ENCODE measurements around the gene GBA2. TPM values are rescaled to one million over a fixed set of nuclear protein-coding genes. Genes with fewer than 3 reads are reported as not detected.

Gene GBA2
- polyA plus RNA-seq, 4 donors = 63.4 to 176 (median 136) TPM

DNA sequence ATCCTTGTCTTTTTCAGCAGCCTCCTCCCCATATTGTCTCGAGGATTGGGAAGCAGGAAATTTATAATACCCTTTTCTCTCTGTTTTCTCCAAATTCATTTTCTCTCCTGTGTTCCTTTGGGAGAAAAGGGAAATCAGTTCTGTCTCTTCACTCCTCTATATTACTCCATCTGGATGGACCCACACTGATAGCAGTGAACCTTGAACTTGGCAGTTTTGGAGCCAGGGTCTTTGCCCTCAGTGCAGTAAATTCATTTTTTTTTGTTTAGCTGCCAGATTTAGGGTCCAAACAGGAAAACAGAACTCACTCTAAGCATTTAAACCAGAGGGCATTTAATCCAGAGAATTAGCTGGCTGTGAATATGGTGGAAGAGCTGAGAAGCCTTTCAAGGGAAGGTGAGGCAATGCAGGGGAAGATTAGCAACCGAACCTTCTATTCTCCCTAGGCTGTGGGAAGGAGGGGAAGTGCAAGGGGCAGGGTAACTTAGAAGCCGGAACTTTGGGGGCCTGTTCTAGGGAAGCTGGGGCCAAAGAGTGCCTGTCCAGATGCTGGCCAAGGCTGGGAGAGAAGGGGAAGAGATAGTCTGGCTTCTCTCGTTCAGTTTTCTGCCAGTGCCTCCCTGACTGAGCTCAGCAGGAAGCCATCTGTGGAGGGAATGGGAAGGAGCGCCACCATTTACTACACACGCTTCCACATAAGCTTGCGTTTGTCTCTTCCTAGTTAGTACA lies 26.0 kb upstream of the GBA2 start:
- no peaks in the 10 kb centered on the region for H3K9me3 ChIP-seq (ENCODE audit: control insufficient read depth in 2 of 2, insufficient read depth in 1 of 2, low read depth in 1 of 2, low read length in 1 of 2)
- H3K36me3 ChIP-seq (ENCODE audit: control insufficient read depth in 3 of 3, insufficient read depth in 2 of 3, low read depth in 1 of 3, low read length in 3 of 3) = peaks cover 0 to 9% (median 2%) of the 10 kb centered on the region in 3 donors
- H3K4me3 ChIP-seq (ENCODE audit: low read depth in 1 of 3, low read length in 3 of 3) = no peak overlapping the region
- H3K27ac ChIP-seq (ENCODE audit: low read depth in 1 of 3, low read length in 2 of 3) = peak overlapping the region in 1 of 3 donors; percentile 57
- 57 to 74% (median 72%) methylated on average over 7 of the region's 7 CpGs for WGBS, 3 donors
- DNase-seq (peak in 1 of 2 donors; percentile 42), FAIRE-seq (no peak)
- peaks cover 2 to 29% (median 8%) of the 10 kb centered on the region in 3 donors for H3K4me1 ChIP-seq (ENCODE audit: control insufficient read depth in 3 of 3, insufficient read depth in 2 of 3, low read depth in 1 of 3, low read length in 2 of 3)
- H3K27me3 ChIP-seq (ENCODE audit: control insufficient read depth in 3 of 3, insufficient read depth in 3 of 3, low read length in 3 of 3) = no peaks in the 10 kb centered on the region

DNA sequence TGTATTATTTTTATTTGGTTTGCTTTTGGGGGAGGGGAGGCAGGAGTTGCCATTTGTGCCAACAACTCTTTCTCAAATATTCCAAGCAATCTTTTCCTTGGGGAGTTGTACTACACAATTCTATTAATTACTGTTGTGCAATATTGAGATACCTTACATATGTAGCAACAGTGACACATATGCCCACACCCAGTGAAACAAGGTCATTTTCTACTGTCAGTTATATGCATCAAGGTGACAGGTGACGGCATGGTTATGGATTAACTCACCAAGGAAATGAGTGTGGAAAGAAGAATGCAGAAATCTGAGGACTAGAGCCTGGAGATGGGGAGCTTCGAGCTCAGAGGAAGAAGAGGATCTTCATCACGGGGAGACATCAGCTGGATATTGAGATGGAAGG lies 22.9 kb upstream of the GBA2 start:
- Histone ChIP-seq H3K4me3 (ENCODE audit: low read depth in 1 of 3, low read length in 3 of 3) (no peak overlapping the region), H3K36me3 (ENCODE audit: control insufficient read depth in 3 of 3, insufficient read depth in 2 of 3, low read depth in 1 of 3, low read length in 3 of 3) (peaks cover 0 to 9% (median 0%) of the 10 kb centered on the region in 3 donors), H3K27me3 (ENCODE audit: control insufficient read depth in 3 of 3, insufficient read depth in 3 of 3, low read length in 3 of 3) (no peaks in the 10 kb centered on the region), H3K27ac (ENCODE audit: low read depth in 1 of 3, low read length in 2 of 3) (peak overlapping the region; percentile 54 to 78 (median 69)), H3K4me1 (ENCODE audit: control insufficient read depth in 3 of 3, insufficient read depth in 2 of 3, low read depth in 1 of 3, low read length in 2 of 3) (peaks cover 2 to 29% (median 8%) of the 10 kb centered on the region in 3 donors), H3K9me3 (ENCODE audit: control insufficient read depth in 2 of 2, insufficient read depth in 1 of 2, low read depth in 1 of 2, low read length in 1 of 2) (no peaks in the 10 kb centered on the region)
- FAIRE-seq = no peak
- 19 to 56% (median 38%) methylated on average over 3 of the region's 3 CpGs for WGBS, 3 donors
- DNase-seq = peak; percentile 88 to 95

DNA sequence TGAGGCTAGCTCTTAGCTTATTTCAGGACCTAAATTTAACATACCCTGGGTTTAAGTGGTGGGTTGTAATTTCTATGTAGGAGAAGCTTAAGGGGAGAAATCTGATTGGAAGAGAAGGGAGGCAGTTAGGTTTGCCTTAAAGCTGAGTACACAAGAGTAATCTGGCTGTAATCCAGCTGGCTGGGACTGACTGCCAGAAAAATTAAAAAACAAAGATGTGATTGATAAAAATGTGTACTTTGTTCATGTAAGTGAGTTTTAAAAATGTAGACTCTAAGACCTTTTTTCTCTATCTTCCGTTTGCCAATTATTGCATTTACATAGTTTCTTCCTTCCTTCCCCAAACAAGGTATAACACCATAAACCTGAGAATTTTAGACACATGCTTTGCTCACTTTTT lies 22.5 kb upstream of the GBA2 start:
- FAIRE-seq = no peak
- H3K4me1 ChIP-seq (ENCODE audit: control insufficient read depth in 3 of 3, insufficient read depth in 2 of 3, low read depth in 1 of 3, low read length in 2 of 3) = peaks cover 2 to 29% (median 8%) of the 10 kb centered on the region in 3 donors
- WGBS, 3 donors = 3 to 43% (median 32%) methylated on average over 1 of the region's 1 CpG
- H3K27ac ChIP-seq (ENCODE audit: low read depth in 1 of 3, low read length in 2 of 3) = peak overlapping the region; percentile 45 to 78 (median 62)
- no peaks in the 10 kb centered on the region for H3K9me3 ChIP-seq (ENCODE audit: control insufficient read depth in 2 of 2, insufficient read depth in 1 of 2, low read depth in 1 of 2, low read length in 1 of 2)
- DNase-seq = peak; percentile 56 to 70
- peaks cover 0 to 9% (median 0%) of the 10 kb centered on the region in 3 donors for H3K36me3 ChIP-seq (ENCODE audit: control insufficient read depth in 3 of 3, insufficient read depth in 2 of 3, low read depth in 1 of 3, low read length in 3 of 3)
- no peaks in the 10 kb centered on the region for H3K27me3 ChIP-seq (ENCODE audit: control insufficient read depth in 3 of 3, insufficient read depth in 3 of 3, low read length in 3 of 3)
- H3K4me3 ChIP-seq (ENCODE audit: low read depth in 1 of 3, low read length in 3 of 3) = no peak overlapping the region

- no peaks in the 10 kb centered on the region for H3K27me3 ChIP-seq (ENCODE audit: control insufficient read depth in 3 of 3, insufficient read depth in 3 of 3, low read length in 3 of 3)
- H3K36me3 ChIP-seq (ENCODE audit: control insufficient read depth in 3 of 3, insufficient read depth in 2 of 3, low read depth in 1 of 3, low read length in 3 of 3) = peaks cover 0 to 9% (median 0%) of the 10 kb centered on the region in 3 donors
- peak overlapping the region; percentile 43 to 78 (median 62) for H3K27ac ChIP-seq (ENCODE audit: low read depth in 1 of 3, low read length in 2 of 3)
- 13 to 27% (median 20%) methylated on average over 4 of the region's 4 CpGs for WGBS, 3 donors
- no peaks in the 10 kb centered on the region for H3K9me3 ChIP-seq (ENCODE audit: control insufficient read depth in 2 of 2, insufficient read depth in 1 of 2, low read depth in 1 of 2, low read length in 1 of 2)
- H3K4me3 ChIP-seq (ENCODE audit: low read depth in 1 of 3, low read length in 3 of 3) = no peak overlapping the region
- peaks cover 2 to 29% (median 8%) of the 10 kb centered on the region in 3 donors for H3K4me1 ChIP-seq (ENCODE audit: control insufficient read depth in 3 of 3, insufficient read depth in 2 of 3, low read depth in 1 of 3, low read length in 2 of 3)
- FAIRE-seq = no peak
- peak; percentile 7 to 30 for DNase-seq
These were observed 22.0 kb upstream of the GBA2 start for GRCh38 chr9:35771075-35771433.

- Histone ChIP-seq H3K9me3 (ENCODE audit: control insufficient read depth in 2 of 2, insufficient read depth in 1 of 2, low read depth in 1 of 2, low read length in 1 of 2) (no peaks in the 10 kb centered on the region), H3K4me3 (ENCODE audit: low read depth in 1 of 3, low read length in 3 of 3) (no peak overlapping the region), H3K36me3 (ENCODE audit: control insufficient read depth in 3 of 3, insufficient read depth in 2 of 3, low read depth in 1 of 3, low read length in 3 of 3) (peaks cover 0 to 9% (median 0%) of the 10 kb centered on the region in 3 donors), H3K27me3 (ENCODE audit: control insufficient read depth in 3 of 3, insufficient read depth in 3 of 3, low read length in 3 of 3) (no peaks in the 10 kb centered on the region), H3K4me1 (ENCODE audit: control insufficient read depth in 3 of 3, insufficient read depth in 2 of 3, low read depth in 1 of 3, low read length in 2 of 3) (peaks cover 2 to 23% (median 8%) of the 10 kb centered on the region in 3 donors), H3K27ac (ENCODE audit: low read depth in 1 of 3, low read length in 2 of 3) (no peak overlapping the region)
- DNase-seq = no peak
- no peak for FAIRE-seq
- 91 to 100% (median 100%) methylated on average over 1 of the region's 1 CpG for WGBS, 3 donors
These were observed 20.7 kb upstream of the GBA2 start for GRCh38 chr9:35769763-35770162.

- no peak for DNase-seq
- H3K9me3 ChIP-seq (ENCODE audit: control insufficient read depth in 2 of 2, insufficient read depth in 1 of 2, low read depth in 1 of 2, low read length in 1 of 2) = no peaks in the 10 kb centered on the region
- H3K4me3 ChIP-seq (ENCODE audit: low read depth in 1 of 3, low read length in 3 of 3) = no peak overlapping the region
- 85 to 100% (median 94%) methylated on average over 1 of the region's 1 CpG for WGBS, 3 donors
- H3K27ac ChIP-seq (ENCODE audit: low read depth in 1 of 3, low read length in 2 of 3) = no peak overlapping the region
- H3K4me1 ChIP-seq (ENCODE audit: control insufficient read depth in 3 of 3, insufficient read depth in 2 of 3, low read depth in 1 of 3, low read length in 2 of 3) = peaks cover 2 to 19% (median 8%) of the 10 kb centered on the region in 3 donors
- no peak for FAIRE-seq
- H3K36me3 ChIP-seq (ENCODE audit: control insufficient read depth in 3 of 3, insufficient read depth in 2 of 3, low read depth in 1 of 3, low read length in 3 of 3) = no peaks in the 10 kb centered on the region
- no peaks in the 10 kb centered on the region for H3K27me3 ChIP-seq (ENCODE audit: control insufficient read depth in 3 of 3, insufficient read depth in 3 of 3, low read length in 3 of 3)
These were observed 18.4 kb upstream of the GBA2 start for GRCh38 chr9:35767458-35767857.

DNA sequence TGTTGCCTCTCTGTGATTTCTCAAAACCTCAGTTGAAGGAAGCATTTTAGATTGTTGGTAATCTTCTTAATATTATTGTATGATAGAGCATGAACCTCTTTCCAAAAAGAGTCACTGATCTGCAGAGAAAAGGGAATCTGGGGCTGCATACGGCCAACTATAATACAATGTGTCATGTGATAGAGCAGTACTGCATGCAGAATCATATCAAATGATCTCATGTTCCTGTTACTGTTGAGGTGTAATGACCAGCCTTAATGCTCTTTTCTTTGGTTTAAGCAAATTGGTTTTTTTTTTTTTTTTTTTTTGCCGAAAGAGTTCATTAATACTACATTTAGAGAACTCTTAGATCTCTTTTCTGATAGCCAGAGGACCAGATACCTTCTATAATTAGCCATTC lies 18.0 kb upstream of the GBA2 start:
- FAIRE-seq = no peak
- H3K27me3 ChIP-seq (ENCODE audit: control insufficient read depth in 3 of 3, insufficient read depth in 3 of 3, low read length in 3 of 3) = no peaks in the 10 kb centered on the region
- 80 to 94% (median 87%) methylated on average over 2 of the region's 2 CpGs for WGBS, 3 donors

GRCh38 chr9:35763803-35764202 lies 14.8 kb upstream of the GBA2 start:
- WGBS, 3 donors = 95 to 100% (median 96%) methylated on average over 1 of the region's 1 CpG
- Histone ChIP-seq H3K27ac (ENCODE audit: low read depth in 1 of 3, low read length in 2 of 3) (no peak overlapping the region), H3K36me3 (ENCODE audit: control insufficient read depth in 3 of 3, insufficient read depth in 2 of 3, low read depth in 1 of 3, low read length in 3 of 3) (peaks cover 0 to 4% (median 0%) of the 10 kb centered on the region in 3 donors), H3K9me3 (ENCODE audit: control insufficient read depth in 2 of 2, insufficient read depth in 1 of 2, low read depth in 1 of 2, low read length in 1 of 2) (no peaks in the 10 kb centered on the region), H3K4me1 (ENCODE audit: control insufficient read depth in 3 of 3, insufficient read depth in 2 of 3, low read depth in 1 of 3, low read length in 2 of 3) (peaks cover 0 to 14% (median 0%) of the 10 kb centered on the region in 3 donors), H3K4me3 (ENCODE audit: low read depth in 1 of 3, low read length in 3 of 3) (no peak overlapping the region), H3K27me3 (ENCODE audit: control insufficient read depth in 3 of 3, insufficient read depth in 3 of 3, low read length in 3 of 3) (no peaks in the 10 kb centered on the region)
- DNase-seq (no peak), FAIRE-seq (no peak)

More for the DNA sequence above, 18.0 kb upstream of the GBA2 start:
- Histone ChIP-seq H3K27ac (ENCODE audit: low read depth in 1 of 3, low read length in 2 of 3) (no peak overlapping the region), H3K4me3 (ENCODE audit: low read depth in 1 of 3, low read length in 3 of 3) (no peak overlapping the region), H3K36me3 (ENCODE audit: control insufficient read depth in 3 of 3, insufficient read depth in 2 of 3, low read depth in 1 of 3, low read length in 3 of 3) (no peaks in the 10 kb centered on the region), H3K9me3 (ENCODE audit: control insufficient read depth in 2 of 2, insufficient read depth in 1 of 2, low read depth in 1 of 2, low read length in 1 of 2) (no peaks in the 10 kb centered on the region), H3K4me1 (ENCODE audit: control insufficient read depth in 3 of 3, insufficient read depth in 2 of 3, low read depth in 1 of 3, low read length in 2 of 3) (peaks cover 2 to 15% (median 8%) of the 10 kb centered on the region in 3 donors)
- DNase-seq = no peak

Data from small intestine (tissue), 7 donors.